Measurements from ENCODE around the gene NFIB. TPM values are rescaled to one million over a fixed set of nuclear protein-coding genes. Genes with fewer than 3 reads are reported as not detected.

NFIB gene
- total and polyA plus RNA-seq, 2 of the 4 experiments (the other 2 are of a cell fraction) = 1.4 to 2.0 TPM

DNA sequence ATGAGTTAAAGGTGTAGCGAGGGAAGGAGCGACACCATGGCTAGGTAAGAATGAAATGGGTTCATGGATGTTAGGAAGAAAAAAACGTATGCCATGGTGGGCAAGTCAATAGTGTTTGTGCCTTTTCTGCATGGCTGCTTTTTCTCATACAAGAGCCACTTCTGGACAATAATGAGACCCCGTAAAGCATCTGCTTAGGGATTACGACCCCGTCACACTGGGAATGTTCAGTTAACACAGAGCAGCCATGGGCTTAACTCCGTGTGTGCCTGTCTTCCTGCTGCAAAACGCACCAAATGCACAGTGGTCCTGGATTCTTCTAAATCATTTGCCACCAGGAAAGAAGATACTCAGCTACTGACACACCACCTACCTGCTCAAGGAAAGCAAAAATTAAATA lies 81.8 kb downstream of the NFIB start:
- no peak overlapping the region for H2AK5ac ChIP-seq (ENCODE audit: low read depth, low read length)
- 81% methylated on average over 7 of the region's 8 CpGs; no CpG with 5 or more reads in 1 of the 2 experiments for WGBS, 2 experiments (ENCODE audit: extremely low coverage in 2 of 2, insufficient read length in 1 of 2)
- H3K36me3 ChIP-seq (ENCODE audit: control insufficient read depth, insufficient read depth, low read length) = no peaks in the 10 kb centered on the region
- H3K9me3 ChIP-seq (ENCODE audit: control insufficient read depth, insufficient read depth, low read length) = no peaks in the 10 kb centered on the region
- H3K79me1 ChIP-seq (ENCODE audit: low read depth in 1 of 2, low read length in 2 of 2) = no peaks in the 10 kb centered on the region
- POLR2A ChIA-PET (ENCODE audit: unreplicated experiment) = interaction anchor here (0.6 kb wide), 1 partner anchor 9 kb away, joined by 3 read pairs; no protein-coding TSS in a partner anchor
- H3K27ac ChIP-seq (ENCODE audit: insufficient read depth, low read length) = no peak overlapping the region
- no peak overlapping the region for H2BK20ac ChIP-seq (ENCODE audit: low read depth, low read length)
- no peak overlapping the region for H4K91ac ChIP-seq (ENCODE audit: insufficient read depth, low read depth, low read length)
- no peak overlapping the region for H2BK15ac ChIP-seq (ENCODE audit: low read depth, low read length)
- no peak overlapping the region for H3K18ac ChIP-seq (ENCODE audit: low read depth, low read length)
- CTCF ChIA-PET = no interaction called here
- no TSS peak for BruUV-seq (replicated peaks)
- DNase-seq (no peak), ATAC-seq (ENCODE audit: low read depth) (no peak)
- no peak overlapping the region for H3K4ac ChIP-seq (ENCODE audit: low read depth, low read length)
- no peak overlapping the region for H3K4me2 ChIP-seq (ENCODE audit: low read depth, low read length)
- H3K9me1 ChIP-seq (ENCODE audit: insufficient read depth, low read length) = no peaks in the 10 kb centered on the region
- no peak overlapping the region for H3K4me3 ChIP-seq (ENCODE audit: insufficient read depth, low read depth, low read length)
- no peak overlapping the region for H2BK5ac ChIP-seq (ENCODE audit: low read depth, low read length, poor library complexity, severe bottlenecking)
- dilution Hi-C loops (cut with HindIII; ENCODE audit: low sequenced_read_pairs, unreplicated experiment) (no loop called here), intact Hi-C loops (cut with micrococcal nuclease) (no loop called here), in situ Hi-C loops (cut with MboI; ENCODE audit: low sequenced_read_pairs) (no loop called here)
- no peak overlapping the region for H3K14ac ChIP-seq (replicated peaks; ENCODE audit: low read depth, low read length)
- H3K27me3 ChIP-seq (ENCODE audit: control insufficient read depth, insufficient read depth, low read length) = no peaks in the 10 kb centered on the region
- TF ChIP-seq SMC3 (IDR thresholded peaks at IDR 0.05; ENCODE audit: low read depth, low read length) = no peak
- no peak for TF ChIP-seq MXI1 (IDR thresholded peaks at IDR 0.05; ENCODE audit: borderline replicate concordance, low read depth, low read length)
- TF ChIP-seq FOS (IDR thresholded peaks at IDR 0.05; ENCODE audit: low read depth, low read length) = no peak
- no peak for TF ChIP-seq CHD1 (IDR thresholded peaks at IDR 0.05; ENCODE audit: low read depth, low read length)
- TF ChIP-seq RCOR1 (IDR thresholded peaks at IDR 0.05; ENCODE audit: insufficient replicate concordance, low read length) = no peak
- TF ChIP-seq RFX5 (IDR thresholded peaks at IDR 0.05; ENCODE audit: low read depth, low read length) = no peak
- TF ChIP-seq, protein P1, sequence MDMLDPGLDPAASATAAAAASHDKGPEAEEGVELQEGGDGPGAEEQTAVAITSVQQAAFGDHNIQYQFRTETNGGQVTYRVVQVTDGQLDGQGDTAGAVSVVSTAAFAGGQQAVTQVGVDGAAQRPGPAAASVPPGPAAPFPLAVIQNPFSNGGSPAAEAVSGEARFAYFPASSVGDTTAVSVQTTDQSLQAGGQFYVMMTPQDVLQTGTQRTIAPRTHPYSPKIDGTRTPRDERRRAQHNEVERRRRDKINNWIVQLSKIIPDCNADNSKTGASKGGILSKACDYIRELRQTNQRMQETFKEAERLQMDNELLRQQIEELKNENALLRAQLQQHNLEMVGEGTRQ (IDR thresholded peaks at IDR 0.05; ENCODE audit: low read depth, low read length) = no peak
- TF ChIP-seq POLR2A (IDR thresholded peaks at IDR 0.05; ENCODE audit: low read depth, low read length) = no peak
- TF ChIP-seq, protein P2, sequence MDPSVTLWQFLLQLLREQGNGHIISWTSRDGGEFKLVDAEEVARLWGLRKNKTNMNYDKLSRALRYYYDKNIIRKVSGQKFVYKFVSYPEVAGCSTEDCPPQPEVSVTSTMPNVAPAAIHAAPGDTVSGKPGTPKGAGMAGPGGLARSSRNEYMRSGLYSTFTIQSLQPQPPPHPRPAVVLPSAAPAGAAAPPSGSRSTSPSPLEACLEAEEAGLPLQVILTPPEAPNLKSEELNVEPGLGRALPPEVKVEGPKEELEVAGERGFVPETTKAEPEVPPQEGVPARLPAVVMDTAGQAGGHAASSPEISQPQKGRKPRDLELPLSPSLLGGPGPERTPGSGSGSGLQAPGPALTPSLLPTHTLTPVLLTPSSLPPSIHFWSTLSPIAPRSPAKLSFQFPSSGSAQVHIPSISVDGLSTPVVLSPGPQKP (IDR thresholded peaks at IDR 0.05; ENCODE audit: borderline replicate concordance, low read depth, low read length) = no peak
- no peak for TF ChIP-seq MAFK (IDR thresholded peaks at IDR 0.05; ENCODE audit: low read depth, low read length)
- no peak for TF ChIP-seq BHLHE40 (IDR thresholded peaks at IDR 0.05; ENCODE audit: low read depth, low read length)
- no peak for TF ChIP-seq MAZ (IDR thresholded peaks at IDR 0.05; ENCODE audit: borderline replicate concordance, low read depth, low read length)
- TF ChIP-seq CEBPB (IDR thresholded peaks at IDR 0.05; ENCODE audit: low read depth, low read length) = no peak
- TF ChIP-seq, protein P3, sequence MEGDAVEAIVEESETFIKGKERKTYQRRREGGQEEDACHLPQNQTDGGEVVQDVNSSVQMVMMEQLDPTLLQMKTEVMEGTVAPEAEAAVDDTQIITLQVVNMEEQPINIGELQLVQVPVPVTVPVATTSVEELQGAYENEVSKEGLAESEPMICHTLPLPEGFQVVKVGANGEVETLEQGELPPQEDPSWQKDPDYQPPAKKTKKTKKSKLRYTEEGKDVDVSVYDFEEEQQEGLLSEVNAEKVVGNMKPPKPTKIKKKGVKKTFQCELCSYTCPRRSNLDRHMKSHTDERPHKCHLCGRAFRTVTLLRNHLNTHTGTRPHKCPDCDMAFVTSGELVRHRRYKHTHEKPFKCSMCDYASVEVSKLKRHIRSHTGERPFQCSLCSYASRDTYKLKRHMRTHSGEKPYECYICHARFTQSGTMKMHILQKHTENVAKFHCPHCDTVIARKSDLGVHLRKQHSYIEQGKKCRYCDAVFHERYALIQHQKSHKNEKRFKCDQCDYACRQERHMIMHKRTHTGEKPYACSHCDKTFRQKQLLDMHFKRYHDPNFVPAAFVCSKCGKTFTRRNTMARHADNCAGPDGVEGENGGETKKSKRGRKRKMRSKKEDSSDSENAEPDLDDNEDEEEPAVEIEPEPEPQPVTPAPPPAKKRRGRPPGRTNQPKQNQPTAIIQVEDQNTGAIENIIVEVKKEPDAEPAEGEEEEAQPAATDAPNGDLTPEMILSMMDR (conservative IDR thresholded peaks at IDR 0.05; ENCODE audit: low read depth, low read length) = no peak
- no peak for TF ChIP-seq NFE2L2 (IDR thresholded peaks at IDR 0.05; ENCODE audit: low read depth, low read length)
- TF ChIP-seq RAD21 (IDR thresholded peaks at IDR 0.05; ENCODE audit: low read length) = no peak
- no peak overlapping the region for H3K9ac ChIP-seq (ENCODE audit: low read depth, low read length)
- H3K4me1 ChIP-seq (ENCODE audit: control insufficient read depth, insufficient read depth, low read length) = no peaks in the 10 kb centered on the region
- no peaks in the 10 kb centered on the region for H4K20me1 ChIP-seq (ENCODE audit: insufficient read depth, low read length)
- no peak overlapping the region for H2AK9ac ChIP-seq (replicated peaks; ENCODE audit: low read depth, low read length, poor library complexity)
- H4K8ac ChIP-seq (ENCODE audit: low read depth in 2 of 2, low read length in 2 of 2) = no peak overlapping the region
- H2AFZ ChIP-seq (replicated peaks; ENCODE audit: low read length, poor library complexity) = no peak overlapping the region
- H2BK120ac ChIP-seq (ENCODE audit: low read depth, low read length) = no peak overlapping the region
- no peak overlapping the region for H3K56ac ChIP-seq (ENCODE audit: extremely low read depth, insufficient read depth, low read length)
- H3K23ac ChIP-seq (ENCODE audit: low read depth, low read length) = no peak overlapping the region
- no peak overlapping the region for H4K5ac ChIP-seq (ENCODE audit: low read depth, low read length)
